Lower lobe of right lung (tissue), 2 donors: ENCODE data around the gene EIF5A. TPM values are rescaled to one million over a fixed set of nuclear protein-coding genes. Genes with fewer than 3 reads are reported as not detected.
A peak's percentile ranks its signal among the peaks of the same experiment; 100 is the strongest.

Experiments used
- ATAC-seq, 2 donors: fragments of 200-7000 bp; cut with Tn5 transposase; one replicate each; pipeline ENCODE4 v1.9.1; 2020 to 2022; ENCODE audit warnings: mild to moderate bottlenecking in 2 of 2, moderate library complexity in 2 of 2
- DNase-seq: peaks from one replicate; pipeline ENCODE4 v3.0.0-alpha.2; 2020
- H3K27ac ChIP-seq: fragments of 200-600 bp; one replicate; pipeline ENCODE4 v1.8.0; 2022
- H3K27me3 ChIP-seq: fragments of 200-600 bp; one replicate; pipeline ENCODE4 v1.8.0; 2022; ENCODE audit warnings: low read depth
- H3K36me3 ChIP-seq: fragments of 200-600 bp; one replicate; pipeline ENCODE4 v1.8.0; 2022; ENCODE audit warnings: mild to moderate bottlenecking
- H3K4me1 ChIP-seq: fragments of 200-600 bp; one replicate; pipeline ENCODE4 v1.8.0; 2022
- H3K4me3 ChIP-seq: fragments of 200-600 bp; one replicate; pipeline ENCODE4 v1.8.0; 2022; ENCODE audit warnings: mild to moderate bottlenecking
- H3K9me3 ChIP-seq: fragments of 200-600 bp; one replicate; pipeline ENCODE4 v1.8.0; 2022
- intact Hi-C: fragments of 100-400 bp; cut with DNase I; formaldehyde crosslinking; loops from one replicate; pipeline ENCODE4 v1.11.0; 2022
- total RNA-seq: library from RNA; stranded (reverse); fragmentation: NEBNext Ultra II Directional; extraction: Animal tissue kit (Norgen Biotek cat#: 25700); gene quantifications from one replicate; pipeline ENCODE4 v1.2.1, GENCODE V29; 2021
- TF ChIP-seq, protein P1 (sequence below): fragments of 200-600 bp; IDR thresholded peaks from one replicate; pipeline ENCODE4 v1.8.0; 2022; ENCODE audit warnings: antibody characterized with exemption, mild to moderate bottlenecking
- donor health status: DM: no; HTN: yes; CAD: no; lungs with severe emphysema.

Gene EIF5A
- total RNA-seq, 1 donor from 2014 or later: 216 TPM

DNA sequence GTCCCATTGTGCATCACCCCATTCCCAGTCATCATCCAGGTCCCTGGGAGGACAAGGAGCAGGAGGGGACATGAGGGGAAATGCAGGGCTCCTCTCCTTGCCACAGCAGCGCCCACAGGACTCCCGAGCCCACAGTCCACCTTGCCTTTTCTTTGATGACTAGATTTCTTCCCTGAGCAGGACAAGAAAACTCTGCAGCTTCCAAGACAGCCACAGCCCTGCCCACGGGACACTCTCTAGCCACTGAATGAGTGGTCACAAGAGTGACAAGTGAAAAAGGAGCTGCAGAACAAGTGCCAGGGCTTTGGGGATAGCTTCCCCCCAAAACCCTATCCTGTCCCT, 17.0 kb downstream of the EIF5A start:
- intact Hi-C loops: no loop called here
- ATAC-seq: no peak
- peaks cover 69% of the 10 kb centered on the region for H3K36me3 ChIP-seq
- H3K9me3 ChIP-seq: no peaks in the 10 kb centered on the region
- no peaks in the 10 kb centered on the region for H3K27me3 ChIP-seq
- H3K4me3 ChIP-seq: no peak overlapping the region
- DNase-seq: no peak
- no peak overlapping the region for H3K27ac ChIP-seq
- TF ChIP-seq, protein P1, sequence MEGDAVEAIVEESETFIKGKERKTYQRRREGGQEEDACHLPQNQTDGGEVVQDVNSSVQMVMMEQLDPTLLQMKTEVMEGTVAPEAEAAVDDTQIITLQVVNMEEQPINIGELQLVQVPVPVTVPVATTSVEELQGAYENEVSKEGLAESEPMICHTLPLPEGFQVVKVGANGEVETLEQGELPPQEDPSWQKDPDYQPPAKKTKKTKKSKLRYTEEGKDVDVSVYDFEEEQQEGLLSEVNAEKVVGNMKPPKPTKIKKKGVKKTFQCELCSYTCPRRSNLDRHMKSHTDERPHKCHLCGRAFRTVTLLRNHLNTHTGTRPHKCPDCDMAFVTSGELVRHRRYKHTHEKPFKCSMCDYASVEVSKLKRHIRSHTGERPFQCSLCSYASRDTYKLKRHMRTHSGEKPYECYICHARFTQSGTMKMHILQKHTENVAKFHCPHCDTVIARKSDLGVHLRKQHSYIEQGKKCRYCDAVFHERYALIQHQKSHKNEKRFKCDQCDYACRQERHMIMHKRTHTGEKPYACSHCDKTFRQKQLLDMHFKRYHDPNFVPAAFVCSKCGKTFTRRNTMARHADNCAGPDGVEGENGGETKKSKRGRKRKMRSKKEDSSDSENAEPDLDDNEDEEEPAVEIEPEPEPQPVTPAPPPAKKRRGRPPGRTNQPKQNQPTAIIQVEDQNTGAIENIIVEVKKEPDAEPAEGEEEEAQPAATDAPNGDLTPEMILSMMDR: no peak
- peaks cover 13% of the 10 kb centered on the region for H3K4me1 ChIP-seq

DNA sequence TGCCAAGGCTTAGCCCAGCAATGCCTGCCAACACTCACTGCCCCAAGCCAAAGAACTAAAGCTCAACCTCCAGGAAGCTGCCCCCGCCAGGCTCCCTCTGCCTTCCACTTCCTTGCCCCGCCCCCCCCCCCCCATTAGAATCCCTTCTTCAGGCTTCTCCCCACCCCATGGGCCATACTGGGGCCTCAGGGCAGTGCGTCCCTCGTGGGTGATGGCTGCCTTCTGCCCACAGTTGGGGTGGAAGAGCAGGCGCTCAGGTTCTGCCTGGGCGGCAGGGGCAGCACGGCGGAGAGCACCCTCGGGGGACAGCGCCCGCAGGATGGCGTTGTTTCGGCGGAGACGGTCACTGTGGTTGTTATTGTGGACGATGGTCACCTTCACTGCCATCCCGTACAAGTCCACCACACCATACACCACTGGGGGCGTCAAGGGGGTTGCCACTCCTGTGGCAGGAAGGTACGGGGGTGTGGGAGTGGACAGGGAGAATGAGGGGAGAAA, 17.7 kb downstream of the EIF5A start:
- Histone ChIP-seq H3K4me3 (no peak overlapping the region), H3K36me3 (peaks cover 68% of the 10 kb centered on the region), H3K4me1 (peaks cover 13% of the 10 kb centered on the region), H3K27me3 (no peaks in the 10 kb centered on the region), H3K9me3 (no peaks in the 10 kb centered on the region), H3K27ac (no peak overlapping the region)
- DNase-seq: no peak
- ATAC-seq: no peak
- intact Hi-C loops: no loop called here
- TF ChIP-seq, protein P1: no peak

DNA sequence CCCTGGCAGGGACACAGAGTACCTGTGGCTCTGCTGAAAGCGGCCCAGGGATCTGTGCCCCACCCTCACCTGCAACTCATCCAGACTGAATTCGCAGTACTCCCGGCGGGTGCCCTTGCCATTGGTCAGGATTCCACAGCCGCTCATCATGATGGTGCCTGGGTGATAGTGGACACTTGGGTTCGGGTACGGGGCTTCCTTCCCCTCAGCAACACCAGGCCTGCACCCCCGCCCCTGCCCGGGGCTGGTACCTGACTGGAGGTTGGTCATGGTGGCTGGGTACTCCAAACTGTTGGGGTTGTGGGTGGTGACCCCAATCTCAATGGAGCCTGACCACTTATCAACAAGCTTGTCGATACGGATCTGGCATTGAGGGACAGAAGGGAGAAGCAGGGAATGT, 18.8 kb downstream of the EIF5A start:
- no peak for DNase-seq
- intact Hi-C loops: no loop called here
- Histone ChIP-seq H3K27me3 (no peaks in the 10 kb centered on the region), H3K27ac (no peak overlapping the region), H3K9me3 (no peaks in the 10 kb centered on the region), H3K36me3 (peaks cover 56% of the 10 kb centered on the region), H3K4me1 (peaks cover 22% of the 10 kb centered on the region), H3K4me3 (no peak overlapping the region)
- ATAC-seq: no peak
- TF ChIP-seq, protein P1: no peak

DNA sequence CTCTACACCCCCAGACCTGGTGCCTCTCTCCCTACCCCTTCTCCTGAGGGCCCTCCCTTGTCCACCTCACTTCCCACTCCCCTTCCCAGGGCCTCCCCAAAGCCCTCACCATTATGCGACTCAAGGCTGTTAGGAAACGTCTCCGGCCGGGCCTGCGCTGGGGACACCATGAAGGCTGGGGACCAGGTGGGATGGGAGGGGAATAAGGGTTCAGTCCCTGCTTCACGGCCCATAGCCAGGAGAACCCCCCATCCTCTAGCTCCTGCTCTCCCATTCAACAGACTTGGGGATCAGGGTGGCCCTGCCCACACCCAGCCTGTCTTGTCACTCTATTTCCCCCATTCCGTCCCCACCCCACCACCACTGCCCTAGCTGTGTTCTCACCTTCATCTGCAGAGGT, 19.6 kb downstream of the EIF5A start:
- Histone ChIP-seq H3K4me3 (no peak overlapping the region), H3K4me1 (peaks cover 22% of the 10 kb centered on the region), H3K36me3 (peaks cover 48% of the 10 kb centered on the region), H3K9me3 (no peaks in the 10 kb centered on the region), H3K27ac (no peak overlapping the region), H3K27me3 (no peaks in the 10 kb centered on the region)
- intact Hi-C loops: no loop called here
- no peak for DNase-seq
- ATAC-seq: no peak
- TF ChIP-seq, protein P1: no peak

DNA sequence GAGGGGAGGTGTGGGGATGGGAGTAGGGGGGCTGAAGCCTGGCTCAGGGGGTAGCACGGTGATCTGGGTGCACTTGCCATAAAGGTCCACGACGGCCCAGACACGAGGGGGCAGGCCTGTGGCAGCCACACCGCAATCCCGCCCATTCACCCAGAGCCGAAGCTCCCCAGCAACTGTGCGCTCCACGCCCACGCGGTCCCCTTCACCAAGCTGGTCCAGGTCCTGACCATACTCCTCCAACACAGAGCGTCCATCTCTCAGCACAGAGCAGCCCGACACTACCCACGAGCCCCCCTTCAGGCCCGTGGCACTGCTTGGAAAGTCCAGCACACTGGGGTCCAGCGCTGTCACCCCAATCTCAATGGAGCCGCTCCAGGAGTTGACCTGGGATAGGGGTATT, 20.1 kb downstream of the EIF5A start:
- no peaks in the 10 kb centered on the region for H3K27me3 ChIP-seq
- H3K4me1 ChIP-seq: peaks cover 22% of the 10 kb centered on the region
- H3K9me3 ChIP-seq: no peaks in the 10 kb centered on the region
- no peak overlapping the region for H3K4me3 ChIP-seq
- H3K36me3 ChIP-seq: peaks cover 43% of the 10 kb centered on the region
- no peak for DNase-seq
- H3K27ac ChIP-seq: no peak overlapping the region
- intact Hi-C loops: no loop called here
- no peak for ATAC-seq
- TF ChIP-seq, protein P1: no peak

DNA sequence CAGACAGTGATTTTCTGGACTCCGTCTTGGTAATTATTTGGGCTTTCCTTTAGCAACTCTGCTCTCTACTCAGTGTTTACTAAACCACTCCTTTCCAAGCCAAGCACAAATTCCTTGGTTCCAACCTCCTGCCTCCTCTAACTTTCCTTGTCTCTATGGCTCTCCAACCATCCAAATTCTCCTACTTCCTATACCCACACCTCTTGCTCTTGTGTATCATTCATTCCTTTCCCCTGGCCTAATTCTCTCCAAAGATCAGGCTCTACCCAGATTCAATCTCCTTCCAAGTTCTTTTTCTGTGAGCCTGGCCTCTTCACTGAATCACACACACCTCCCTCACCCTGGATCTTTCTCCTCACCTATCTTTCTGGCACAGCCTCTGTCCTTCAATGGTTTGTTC, 20.6 kb downstream of the EIF5A start:
- intact Hi-C loops: no loop called here
- Histone ChIP-seq H3K4me1 (peaks cover 22% of the 10 kb centered on the region), H3K27me3 (no peaks in the 10 kb centered on the region), H3K9me3 (no peaks in the 10 kb centered on the region), H3K4me3 (peak overlapping the region; percentile 90), H3K27ac (no peak overlapping the region), H3K36me3 (peaks cover 38% of the 10 kb centered on the region)
- ATAC-seq: no peak
- TF ChIP-seq, protein P1: no peak
- no peak for DNase-seq
